Stimulated activated naive CD8-positive, alpha-beta T cell treated with anti-CD3 and anti-CD28 coated beads, Interleukin-15, Interleukin-2, amounts not matched to agents 100 ng/mL and 50 ng/mL, for 24 hours (primary cell): Measurements from ENCODE around the gene PLAC9.

ENCODE experiments used
- H3K27ac Mint-ChIP-seq: one replicate; pipeline ENCODE4 v1.8.0; 2021; ENCODE audit warnings: mild to moderate bottlenecking, mixed read lengths
- H3K27me3 Mint-ChIP-seq: one replicate; pipeline ENCODE4 v1.8.0; 2021; ENCODE audit warnings: mixed read lengths
- H3K36me3 Mint-ChIP-seq: one replicate; pipeline ENCODE4 v1.8.0; 2021; ENCODE audit warnings: low read depth, mixed read lengths
- H3K4me1 Mint-ChIP-seq: one replicate; pipeline ENCODE4 v1.8.0; 2021; ENCODE audit warnings: low read depth, mixed read lengths
- H3K4me3 Mint-ChIP-seq: one replicate; pipeline ENCODE4 v1.8.0; 2021; ENCODE audit warnings: mild to moderate bottlenecking, mixed read lengths
- H3K9me3 Mint-ChIP-seq: one replicate; pipeline ENCODE4 v1.8.0; 2021; ENCODE audit warnings: mixed read lengths

Gene PLAC9

DNA sequence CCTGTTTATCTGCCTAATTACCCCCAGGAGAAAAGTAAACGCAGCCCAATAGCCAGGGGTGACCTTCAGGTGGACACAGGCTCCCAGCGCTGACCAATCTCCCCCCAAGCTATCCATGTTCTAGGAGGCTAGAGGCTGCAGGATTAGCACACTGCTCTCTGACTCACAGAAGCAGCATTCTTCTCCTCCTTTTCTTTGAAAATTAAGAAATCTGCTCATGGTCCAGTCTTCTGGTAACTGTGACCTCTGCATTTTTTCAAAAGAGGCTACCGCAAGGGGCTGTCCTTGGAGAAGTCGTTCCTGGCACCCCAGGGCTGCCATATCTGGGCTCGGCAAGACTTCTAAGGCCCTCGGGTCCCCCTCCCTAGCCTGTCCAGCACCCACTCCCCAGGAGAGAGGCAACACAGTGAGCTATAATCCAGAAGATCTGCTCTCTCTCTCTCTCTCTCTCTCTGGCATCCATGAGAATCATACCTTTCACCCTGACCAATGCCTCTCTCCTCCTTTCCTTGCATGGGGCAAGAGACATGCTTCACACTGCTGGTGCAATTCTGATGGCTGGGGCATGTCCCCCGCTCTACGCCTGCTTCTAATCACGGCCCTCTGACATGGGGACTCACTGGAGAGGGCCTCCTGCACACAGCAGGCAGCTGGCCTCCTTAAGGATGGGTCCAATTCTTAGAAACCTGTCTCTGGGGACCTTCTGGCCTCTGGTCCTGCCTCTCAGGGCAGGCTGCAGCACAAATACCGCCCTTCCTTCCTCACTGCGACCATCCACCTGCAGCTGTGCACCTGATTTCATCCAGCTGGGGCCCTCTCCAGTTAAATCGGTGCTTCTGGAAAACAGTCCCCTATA is 45.5 kb downstream of the PLAC9 start:
- Mint-ChIP-seq H3K36me3 (peaks cover 6% of the 10 kb centered on the region), H3K27ac (no peak overlapping the region)

DNA sequence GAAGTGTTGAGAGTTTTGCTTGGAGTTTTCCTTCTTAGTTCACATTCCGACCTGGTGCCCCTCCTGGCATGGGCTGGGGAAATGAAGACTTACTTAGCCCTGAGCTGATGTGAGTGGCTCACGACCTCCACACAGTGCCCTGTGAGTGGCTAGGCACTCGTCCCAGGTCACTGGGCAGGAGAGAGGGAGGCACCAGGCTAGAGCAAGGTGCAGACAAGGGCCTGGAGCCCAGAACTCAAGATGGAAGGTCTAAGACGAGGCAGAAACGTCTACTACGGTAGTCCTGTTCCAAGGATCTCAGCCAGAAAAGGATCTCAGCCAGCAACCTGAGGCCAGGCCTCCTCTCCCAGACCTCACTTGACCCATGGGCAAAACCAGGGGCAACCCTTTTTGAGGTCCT is 50.5 kb downstream of the PLAC9 start:
- no peak overlapping the region for H3K27ac Mint-ChIP-seq
- H3K9me3 Mint-ChIP-seq: no peaks in the 10 kb centered on the region
- H3K4me1 Mint-ChIP-seq: peaks cover 83% of the 10 kb centered on the region
- no peaks in the 10 kb centered on the region for H3K27me3 Mint-ChIP-seq
- no peak overlapping the region for H3K4me3 Mint-ChIP-seq
- peaks cover 12% of the 10 kb centered on the region for H3K36me3 Mint-ChIP-seq

More for the DNA sequence above, 45.5 kb downstream of the PLAC9 start:
- Mint-ChIP-seq H3K27me3 (no peaks in the 10 kb centered on the region), H3K9me3 (no peaks in the 10 kb centered on the region), H3K4me3 (no peak overlapping the region), H3K4me1 (peaks cover 45% of the 10 kb centered on the region)

DNA sequence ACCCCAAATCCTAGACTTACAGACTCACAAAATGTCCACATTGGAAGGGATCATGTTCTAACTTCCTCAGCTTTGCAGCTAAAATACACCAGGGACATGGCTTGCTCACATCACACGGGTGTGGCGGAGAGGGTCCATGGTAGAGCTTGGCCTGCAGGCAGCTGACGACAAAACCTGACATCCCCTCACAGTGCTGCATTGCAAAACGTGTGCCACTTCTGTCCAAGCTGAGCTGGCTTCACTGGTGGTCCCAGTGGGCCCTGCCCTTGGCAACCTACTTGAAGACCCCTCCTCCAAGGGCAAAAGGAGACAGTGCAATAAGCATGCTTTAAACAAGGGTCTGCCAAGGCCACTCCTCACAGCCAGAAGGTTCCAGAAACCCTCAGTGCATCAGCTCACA is 50.9 kb downstream of the PLAC9 start:
- no peaks in the 10 kb centered on the region for H3K9me3 Mint-ChIP-seq
- no peak overlapping the region for H3K27ac Mint-ChIP-seq
- peaks cover 12% of the 10 kb centered on the region for H3K36me3 Mint-ChIP-seq
- peaks cover 85% of the 10 kb centered on the region for H3K4me1 Mint-ChIP-seq
- no peak overlapping the region for H3K4me3 Mint-ChIP-seq
- H3K27me3 Mint-ChIP-seq: no peaks in the 10 kb centered on the region

DNA sequence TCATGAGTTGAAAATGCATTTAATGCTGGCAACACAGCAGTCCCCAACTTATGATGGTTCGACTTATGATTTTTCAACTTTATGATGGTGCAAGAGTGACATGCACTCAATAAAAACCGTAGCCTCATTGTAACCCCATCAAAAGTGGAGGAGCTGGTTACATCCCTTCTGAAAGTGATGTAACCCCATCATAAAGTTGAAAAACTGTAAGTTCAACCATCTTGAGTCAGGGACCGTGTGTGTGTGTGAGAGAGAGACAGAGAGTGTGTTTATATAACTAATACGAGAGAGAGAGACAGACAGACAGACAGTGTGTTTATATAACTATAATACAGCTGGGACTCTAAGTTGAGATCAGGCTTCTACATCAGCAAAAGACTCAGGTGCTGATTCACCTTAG is 51.8 kb downstream of the PLAC9 start:
- H3K4me1 Mint-ChIP-seq: peaks cover 85% of the 10 kb centered on the region
- no peak overlapping the region for H3K4me3 Mint-ChIP-seq
- peaks cover 16% of the 10 kb centered on the region for H3K36me3 Mint-ChIP-seq
- H3K27me3 Mint-ChIP-seq: no peaks in the 10 kb centered on the region
- no peaks in the 10 kb centered on the region for H3K9me3 Mint-ChIP-seq
- H3K27ac Mint-ChIP-seq: peak overlapping the region; percentile 29

- peaks cover 19% of the 10 kb centered on the region for H3K36me3 Mint-ChIP-seq
- no peaks in the 10 kb centered on the region for H3K9me3 Mint-ChIP-seq
- H3K4me1 Mint-ChIP-seq: peaks cover 86% of the 10 kb centered on the region
- H3K27me3 Mint-ChIP-seq: no peaks in the 10 kb centered on the region
- no peak overlapping the region for H3K4me3 Mint-ChIP-seq
- H3K27ac Mint-ChIP-seq: peak overlapping the region; percentile 86
These were observed 53.2 kb downstream of the PLAC9 start for GRCh38 chr10:80185578-80186299.

GRCh38 chr10:80186364-80187012 is 54.0 kb downstream of the PLAC9 start:
- Mint-ChIP-seq H3K9me3 (no peaks in the 10 kb centered on the region), H3K27ac (peak overlapping the region; percentile 86), H3K36me3 (peaks cover 22% of the 10 kb centered on the region), H3K4me1 (peaks cover 84% of the 10 kb centered on the region), H3K27me3 (no peaks in the 10 kb centered on the region), H3K4me3 (peak overlapping the region; percentile 66)

DNA sequence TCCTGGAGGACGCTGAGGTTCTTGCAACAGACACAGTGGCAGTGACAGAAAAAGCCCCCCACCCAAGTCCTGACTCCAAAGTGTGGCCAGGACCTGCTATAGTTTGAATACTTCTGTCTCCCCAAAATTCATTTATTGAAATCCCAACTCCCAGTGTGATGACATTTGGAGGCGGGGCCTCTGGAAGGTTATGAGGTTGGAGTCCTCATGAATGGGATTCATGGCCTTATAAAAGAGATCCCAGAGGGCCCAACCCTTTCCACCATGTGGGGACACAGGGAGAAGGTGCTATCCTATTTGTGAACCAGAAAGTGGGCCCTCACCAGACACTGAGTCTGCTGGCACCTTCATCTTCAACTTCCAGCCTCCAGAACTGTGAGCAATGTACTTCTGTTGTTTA is 54.5 kb downstream of the PLAC9 start:
- Mint-ChIP-seq H3K27ac (peak overlapping the region; percentile 86), H3K4me1 (peaks cover 84% of the 10 kb centered on the region), H3K4me3 (peak overlapping the region; percentile 66), H3K27me3 (no peaks in the 10 kb centered on the region), H3K36me3 (peaks cover 27% of the 10 kb centered on the region), H3K9me3 (peaks cover 1% of the 10 kb centered on the region)

DNA sequence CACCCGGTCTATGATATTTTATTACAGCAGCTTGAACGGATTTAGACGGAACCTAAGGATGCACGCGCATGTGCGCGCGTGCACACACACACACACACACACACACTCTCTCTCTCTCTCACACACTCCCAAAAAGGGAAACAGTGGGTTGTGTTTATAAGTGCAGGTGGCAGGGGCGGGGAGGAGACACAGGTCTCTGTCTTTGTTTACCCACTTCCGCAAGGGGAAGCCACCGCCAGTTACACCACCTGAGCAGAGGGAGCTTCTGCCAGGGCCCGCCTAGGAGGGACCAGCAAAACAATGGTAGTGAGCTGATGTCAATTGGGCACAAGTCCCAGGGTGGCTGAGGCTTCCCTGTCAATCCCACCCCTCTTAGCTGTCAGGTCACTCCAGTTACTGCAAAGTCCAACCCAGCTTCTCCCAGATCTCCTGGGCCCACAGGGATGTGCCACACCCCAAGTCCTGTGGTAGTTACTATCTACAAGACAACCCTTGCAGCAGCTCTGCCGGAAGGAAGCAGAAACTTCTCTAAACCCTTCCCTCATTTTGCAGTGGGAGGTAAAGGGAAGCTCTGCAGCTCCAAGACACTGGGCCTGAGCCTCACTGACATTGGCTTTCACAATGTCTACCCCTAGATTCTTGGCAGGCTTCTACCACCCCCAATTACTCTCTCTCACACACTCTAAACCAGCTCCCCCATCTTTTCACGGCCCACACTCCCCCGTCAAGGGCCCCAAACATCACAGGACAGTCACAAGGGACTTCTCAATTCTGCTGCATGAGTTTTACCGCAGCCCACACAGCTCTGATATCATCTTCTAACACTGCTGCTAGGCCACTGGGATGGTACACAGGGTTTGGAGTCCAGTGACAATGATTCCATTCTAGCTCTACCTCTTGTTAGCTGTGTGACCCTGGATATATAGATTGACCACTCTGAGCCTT is 55.2 kb downstream of the PLAC9 start:
- Mint-ChIP-seq H3K36me3 (peaks cover 34% of the 10 kb centered on the region), H3K27ac (peak overlapping the region; percentile 86), H3K4me3 (peak overlapping the region; percentile 66), H3K4me1 (peaks cover 86% of the 10 kb centered on the region), H3K9me3 (peaks cover 6% of the 10 kb centered on the region), H3K27me3 (no peaks in the 10 kb centered on the region)

- Mint-ChIP-seq H3K27ac (peak overlapping the region; percentile 84), H3K36me3 (peaks cover 38% of the 10 kb centered on the region), H3K4me3 (peak overlapping the region; percentile 30), H3K27me3 (no peaks in the 10 kb centered on the region), H3K9me3 (peaks cover 8% of the 10 kb centered on the region), H3K4me1 (peaks cover 83% of the 10 kb centered on the region)
These were observed 56.2 kb downstream of the PLAC9 start for GRCh38 chr10:80188713-80189112.

- Mint-ChIP-seq H3K9me3 (peaks cover 8% of the 10 kb centered on the region), H3K27ac (peak overlapping the region; percentile 78), H3K4me3 (peak overlapping the region; percentile 37), H3K27me3 (no peaks in the 10 kb centered on the region), H3K36me3 (peaks cover 44% of the 10 kb centered on the region), H3K4me1 (peaks cover 80% of the 10 kb centered on the region)
These were observed 59.2 kb downstream of the PLAC9 start for GRCh38 chr10:80191589-80192270.

DNA sequence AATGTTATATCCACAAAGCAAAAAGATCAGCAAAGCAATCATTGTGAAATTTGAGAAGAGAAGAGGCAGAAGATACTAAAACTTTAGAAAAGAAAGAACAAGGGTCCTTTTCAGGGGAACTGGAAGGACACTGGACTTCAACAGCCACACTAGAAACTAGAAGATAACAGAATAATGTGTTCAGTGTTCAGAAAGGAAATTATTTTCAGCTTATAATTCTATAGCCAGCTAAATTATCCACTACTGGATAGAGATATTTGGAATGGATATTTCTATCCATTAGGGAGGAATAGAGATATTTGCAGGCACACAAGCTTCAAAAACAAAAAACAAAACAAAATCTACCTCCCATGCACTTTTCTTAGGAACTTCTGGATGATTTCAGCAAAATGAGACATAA is 60.0 kb downstream of the PLAC9 start:
- Mint-ChIP-seq H3K9me3 (peaks cover 8% of the 10 kb centered on the region), H3K36me3 (peaks cover 44% of the 10 kb centered on the region), H3K27ac (peak overlapping the region; percentile 78), H3K27me3 (no peaks in the 10 kb centered on the region), H3K4me3 (peak overlapping the region; percentile 37), H3K4me1 (peaks cover 80% of the 10 kb centered on the region)

GRCh38 chr10:80194373-80195045 is 62.0 kb downstream of the PLAC9 start:
- peaks cover 8% of the 10 kb centered on the region for H3K9me3 Mint-ChIP-seq
- no peaks in the 10 kb centered on the region for H3K27me3 Mint-ChIP-seq
- H3K36me3 Mint-ChIP-seq: peaks cover 40% of the 10 kb centered on the region
- peaks cover 81% of the 10 kb centered on the region for H3K4me1 Mint-ChIP-seq
- H3K4me3 Mint-ChIP-seq: no peak overlapping the region
- H3K27ac Mint-ChIP-seq: peak overlapping the region; percentile 94
